C4-2B (cell line): ENCODE measurements around the gene MIPEP.

Experiments
- CTCF ChIP-seq: fragments of 450-650 bp; conservative IDR thresholded peaks from 2 replicates; pipeline ENCODE4 v1.5.1; 2017; ENCODE audit warnings: mild to moderate bottlenecking
- ZFX ChIP-seq: fragments of 450-650 bp; IDR thresholded peaks from 2 replicates; pipeline ENCODE4 v1.6.1; 2017

GRCh38 chr13:23801141-23801540, 88.1 kb downstream of the MIPEP start:
- TF ChIP-seq CTCF (no peak), ZFX (no peak)
